ENCODE measurements around the gene HYAL3. TPM values are rescaled to one million over a fixed set of nuclear protein-coding genes. Genes with fewer than 3 reads are reported as not detected.

HYAL3 gene
- total and polyA plus RNA-seq, 10 donors, result 0.73 to 3.8 (median 2.5) TPM

- H3K4me1 ChIP-seq, result peaks cover 48 to 89% (median 72%) of the 10 kb centered on the region in 6 donors
- H3K27ac ChIP-seq, result peak overlapping the region; percentile 92 to 99 (median 98)
- H3K36me3 ChIP-seq, result peaks cover 0 to 11% (median 0%) of the 10 kb centered on the region in 6 donors
- TF ChIP-seq POLR2A (IDR thresholded peaks at IDR 0.05) (no peak), CTCF (IDR thresholded peaks at IDR 0.05 in 8 of 11, conservative IDR thresholded peaks at IDR 0.05 in 3 of 11) (no peak), POLR2AphosphoS5 (IDR thresholded peaks at IDR 0.05) (no peak)
- no peaks in the 10 kb centered on the region for H3K9me3 ChIP-seq
- no peaks in the 10 kb centered on the region for H3K27me3 ChIP-seq (replicated peaks in 1 of 7)
- WGBS, 5 donors, result 39 to 61% (median 56%) methylated on average over 12 to 14 of the region's 14 CpGs
- DNase-seq, result peak; percentile 79
- H3K4me3 ChIP-seq, result peak overlapping the region; percentile 55 to 86 (median 70)
- intact Hi-C loops (cut with DNase I; ENCODE audit: low total_unique reads), result no loop called here
Observed at GRCh38 chr3:50339485-50340146, 40.4 kb upstream of the HYAL3 start.

GRCh38 chr3:50338965-50339364 lies 39.8 kb upstream of the HYAL3 start:
- Histone ChIP-seq H3K27ac (peak overlapping the region; percentile 92 to 99 (median 98)), H3K27me3 (replicated peaks in 1 of 7) (no peaks in the 10 kb centered on the region), H3K4me1 (peaks cover 55 to 95% (median 79%) of the 10 kb centered on the region in 6 donors), H3K9me3 (no peaks in the 10 kb centered on the region), H3K4me3 (peak overlapping the region in 7 of 8 donors; percentile 55 to 86 (median 74)), H3K36me3 (peaks cover 0 to 18% (median 0%) of the 10 kb centered on the region in 6 donors)
- intact Hi-C loops (cut with DNase I; ENCODE audit: low total_unique reads), result no loop called here
- WGBS, 5 donors, result 31 to 48% (median 32%) methylated on average over 5 of the region's 5 CpGs
- no peak for TF ChIP-seq POLR2AphosphoS5 (IDR thresholded peaks at IDR 0.05)
- peak in 3 of 11 experiments; percentile 11 to 29 (median 16) for TF ChIP-seq CTCF (IDR thresholded peaks at IDR 0.05 in 8 of 11, conservative IDR thresholded peaks at IDR 0.05 in 3 of 11)
- DNase-seq, result no peak

- Histone ChIP-seq H3K27ac (peak overlapping the region; percentile 92 to 99 (median 98)), H3K9me3 (no peaks in the 10 kb centered on the region), H3K4me1 (peaks cover 65 to 97% (median 91%) of the 10 kb centered on the region in 6 donors), H3K27me3 (replicated peaks in 1 of 7) (no peaks in the 10 kb centered on the region), H3K36me3 (peaks cover 0 to 33% (median 5%) of the 10 kb centered on the region in 6 donors), H3K4me3 (peak overlapping the region; percentile 54 to 86 (median 70))
- DNase-seq, result peak; percentile 99
- TF ChIP-seq POLR2A (IDR thresholded peaks at IDR 0.05) (peak; percentile 30 to 83 (median 76)), POLR2AphosphoS5 (IDR thresholded peaks at IDR 0.05) (peak; percentile 97 to 99 (median 99)), CTCF (IDR thresholded peaks at IDR 0.05 in 8 of 11, conservative IDR thresholded peaks at IDR 0.05 in 3 of 11) (peak in 1 of 11 experiments; percentile 7)
- intact Hi-C loops (cut with DNase I; ENCODE audit: low total_unique reads), result no loop called here
- 0% methylated on average over 42 to 79 of the region's 79 CpGs for WGBS, 5 donors
Observed at GRCh38 chr3:50337175-50337861, 38.1 kb upstream of the HYAL3 start.
